Ascending aorta (tissue), 2 donors: ENCODE data around the gene ALG14. TPM values are rescaled to one million over a fixed set of nuclear protein-coding genes. Genes with fewer than 3 reads are reported as not detected.

Source experiments
- DNase-seq, 2 donors: peaks; one replicate each; pipeline ENCODE4 v3.0.0-alpha.2; 2019; ENCODE audit warnings: low spot score in 2 of 2
- H3K27ac ChIP-seq, 2 donors: fragments of 200-600 bp; sonication (generic); one replicate each; pipeline ENCODE4 v1.5.1; 2016 to 2017; ENCODE audit warnings: mild to moderate bottlenecking in 1 of 2
- H3K27me3 ChIP-seq: fragments of 200-600 bp; sonication (generic); one replicate; pipeline ENCODE4 v1.5.1; 2017
- H3K36me3 ChIP-seq, 2 donors: fragments of 200-600 bp; sonication (generic); one replicate each; pipeline ENCODE4 v1.5.1; 2016
- H3K4me1 ChIP-seq, 2 donors: fragments of 200-600 bp; sonication (generic); one replicate each; pipeline ENCODE4 v1.5.1; 2016 to 2017; ENCODE audit warnings: mild to moderate bottlenecking in 1 of 2
- H3K4me3 ChIP-seq, 2 donors: fragments of 200-600 bp; sonication (generic); one replicate each; pipeline ENCODE4 v1.5.1; 2016 to 2017; ENCODE audit warnings: mild to moderate bottlenecking in 1 of 2
- H3K9me3 ChIP-seq, 2 donors: fragments of 200-600 bp; sonication (generic); one replicate each; pipeline ENCODE4 v1.5.1; 2016
- CTCF ChIP-seq, 3 experiments: fragments of 200-600 bp in 2 of 3; fragments of 450-650 bp in 1 of 3; sonication (generic) in 2 of 3; IDR thresholded peaks; one replicate each; pipeline ENCODE4 v1.5.1; 2016 to 2019; ENCODE audit warnings: antibody characterized with exemption in 3 of 3, mild to moderate bottlenecking in 1 of 3, moderate library complexity in 1 of 3
- intact Hi-C: fragments of 100-400 bp; cut with DNase I; formaldehyde crosslinking; loops from one replicate; pipeline ENCODE4 v1.15.1; 2023
- total RNA-seq: library from RNA; depleted of rRNA; stranded (reverse); fragments of >200 nt; gene quantifications from one replicate; pipeline ENCODE4 v1.1.0, GENCODE V29; 2016

The ALG14 gene
- total RNA-seq, 1 donor from 2014 or later, result not detected

- TF ChIP-seq CTCF (IDR thresholded peaks at IDR 0.05), result no peak
- H3K27me3 ChIP-seq, result no peaks in the 10 kb centered on the region
- no peak overlapping the region for H3K4me3 ChIP-seq
- DNase-seq, result no peak
- no peaks in the 10 kb centered on the region for H3K9me3 ChIP-seq
- peaks cover 0 to 6% of the 10 kb centered on the region in 2 donors for H3K4me1 ChIP-seq
- H3K27ac ChIP-seq, result no peak overlapping the region
- intact Hi-C loops, result no loop called here
- H3K36me3 ChIP-seq, result no peaks in the 10 kb centered on the region
Measured at GRCh38 chr1:94963864-94964263, 108.9 kb downstream of the ALG14 start.

- Histone ChIP-seq H3K4me3 (peak overlapping the region; percentile 35 to 62), H3K9me3 (no peaks in the 10 kb centered on the region), H3K27ac (peak overlapping the region in 1 of 2 donors; percentile 29), H3K27me3 (no peaks in the 10 kb centered on the region), H3K4me1 (peaks cover 0 to 6% of the 10 kb centered on the region in 2 donors), H3K36me3 (no peaks in the 10 kb centered on the region)
- intact Hi-C loops, result no loop called here
- TF ChIP-seq CTCF (IDR thresholded peaks at IDR 0.05), result no peak
- DNase-seq, result no peak
Measured at GRCh38 chr1:94962409-94963265, 110.1 kb downstream of the ALG14 start.

GRCh38 chr1:94961988-94962387, 110.8 kb downstream of the ALG14 start:
- no peak for TF ChIP-seq CTCF (IDR thresholded peaks at IDR 0.05)
- intact Hi-C loops, result no loop called here
- Histone ChIP-seq H3K4me1 (peaks cover 0 to 6% of the 10 kb centered on the region in 2 donors), H3K36me3 (no peaks in the 10 kb centered on the region), H3K27ac (no peak overlapping the region), H3K27me3 (no peaks in the 10 kb centered on the region), H3K9me3 (no peaks in the 10 kb centered on the region), H3K4me3 (peak overlapping the region in 1 of 2 donors; percentile 62)
- DNase-seq, result no peak

GRCh38 chr1:94961582-94961981, 111.2 kb downstream of the ALG14 start:
- Histone ChIP-seq H3K27me3 (no peaks in the 10 kb centered on the region), H3K4me1 (peaks cover 0 to 6% of the 10 kb centered on the region in 2 donors), H3K36me3 (no peaks in the 10 kb centered on the region), H3K27ac (no peak overlapping the region), H3K9me3 (no peaks in the 10 kb centered on the region), H3K4me3 (no peak overlapping the region)
- intact Hi-C loops, result no loop called here
- no peak for TF ChIP-seq CTCF (IDR thresholded peaks at IDR 0.05)
- no peak for DNase-seq

DNA sequence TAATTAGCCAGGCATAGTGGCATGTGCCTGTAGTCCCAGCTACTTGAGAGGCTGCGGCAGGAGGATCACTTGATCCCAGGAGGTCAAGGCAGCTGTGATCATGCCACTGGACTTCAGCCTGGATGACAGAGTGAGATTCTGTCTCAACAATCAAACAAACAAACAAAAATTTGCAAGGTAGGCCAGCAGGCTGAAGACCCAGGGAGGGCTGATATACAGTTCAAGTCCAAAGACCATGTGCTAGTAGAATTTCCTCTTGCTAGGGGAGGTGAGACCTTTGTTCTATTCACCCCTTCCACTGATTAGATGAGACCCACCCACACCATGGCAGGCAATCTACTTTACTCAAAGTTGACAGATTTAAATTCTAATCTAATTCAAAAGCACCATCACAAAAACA, 114.7 kb downstream of the ALG14 start:
- H3K9me3 ChIP-seq, result no peaks in the 10 kb centered on the region
- H3K27ac ChIP-seq, result no peak overlapping the region
- no peaks in the 10 kb centered on the region for H3K36me3 ChIP-seq
- intact Hi-C loops, result no loop called here
- no peak for DNase-seq
- peaks cover 0 to 15% of the 10 kb centered on the region in 2 donors for H3K4me1 ChIP-seq
- H3K27me3 ChIP-seq, result no peaks in the 10 kb centered on the region
- no peak overlapping the region for H3K4me3 ChIP-seq
- TF ChIP-seq CTCF (IDR thresholded peaks at IDR 0.05), result no peak
